Measurements from ENCODE around the gene SLFN14.
"Not testable (repeated sequence)": the region's sequence is repeated elsewhere in the genome, so short reads cannot be mapped to it uniquely, and the experiment has no call there.

The SLFN14 gene

DNA sequence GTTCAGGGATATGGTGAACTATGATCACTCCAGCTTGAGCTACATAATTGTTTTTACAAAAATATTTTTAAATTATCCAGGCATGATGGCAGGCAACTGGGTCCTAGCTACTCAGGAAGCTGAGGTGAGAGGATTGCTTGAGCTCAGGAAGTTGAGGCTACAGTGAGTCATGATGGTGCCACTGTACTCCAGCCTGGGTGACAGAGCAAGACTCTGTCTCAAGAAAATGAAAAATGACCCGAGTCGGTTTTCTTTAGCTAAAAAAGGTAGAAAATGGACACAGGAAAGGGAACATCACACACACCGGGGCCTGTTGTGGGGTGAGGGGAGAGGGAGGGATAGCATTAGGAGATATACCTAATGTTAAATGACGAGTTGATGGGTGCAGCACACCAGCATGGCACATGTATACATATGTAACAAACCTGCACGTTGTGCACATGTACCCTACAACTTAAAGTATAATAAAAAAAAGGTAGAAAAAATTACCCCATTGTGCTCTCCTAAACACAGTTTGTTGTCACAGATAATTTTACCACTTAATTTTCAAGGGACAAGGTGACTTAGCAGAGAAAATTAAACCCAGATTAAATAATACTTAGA lies 38.9 kb downstream of the SLFN14 start:
- DNase-seq (ENCODE audit: low spot score): not testable (repeated sequence)

DNA sequence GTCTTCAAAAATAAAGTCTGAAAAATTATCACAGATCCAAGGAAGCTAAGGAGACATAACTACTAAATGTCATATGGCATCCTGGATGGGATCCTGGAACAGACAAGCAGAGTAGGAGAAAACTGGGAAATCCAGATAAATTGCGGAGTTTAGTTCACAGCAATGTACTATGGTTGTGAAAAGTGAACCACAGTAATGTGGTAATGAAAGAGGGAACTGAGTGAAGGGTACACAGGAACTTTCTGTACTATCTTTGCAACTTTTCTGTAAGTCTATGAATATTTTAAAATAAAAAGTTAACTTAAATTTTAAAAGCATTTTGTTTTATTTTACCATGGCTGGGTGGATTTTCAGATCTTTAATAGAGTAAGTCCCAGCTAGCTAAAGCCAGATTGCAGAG lies 39.5 kb downstream of the SLFN14 start:
- DNase-seq (ENCODE audit: low spot score): no peak

DNA sequence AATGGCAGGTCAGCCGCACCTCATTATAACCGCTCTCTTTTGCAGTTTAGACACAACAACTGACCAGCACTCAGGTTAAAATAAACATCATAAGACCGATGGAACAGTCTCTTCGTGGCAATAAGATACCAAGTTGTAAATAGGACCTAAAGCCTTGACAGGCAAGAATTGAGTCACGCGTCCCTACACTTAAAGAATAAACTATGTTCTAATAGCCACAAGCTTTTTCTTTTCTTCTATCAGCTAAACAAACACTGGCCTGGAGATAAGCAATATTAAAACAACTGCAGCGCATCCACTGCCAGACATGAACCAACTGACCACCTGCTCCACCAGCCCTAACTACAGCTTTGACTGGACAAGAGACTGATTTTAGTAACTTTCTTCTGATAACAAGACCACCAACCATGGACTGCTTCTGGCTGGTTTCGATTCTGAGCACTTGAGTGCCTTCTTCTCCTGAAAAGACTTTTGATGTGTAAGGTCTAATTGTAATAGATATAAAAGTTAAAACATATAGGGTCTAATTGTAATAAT lies 40.6 kb downstream of the SLFN14 start:
- no peak for DNase-seq (ENCODE audit: low spot score)

DNA sequence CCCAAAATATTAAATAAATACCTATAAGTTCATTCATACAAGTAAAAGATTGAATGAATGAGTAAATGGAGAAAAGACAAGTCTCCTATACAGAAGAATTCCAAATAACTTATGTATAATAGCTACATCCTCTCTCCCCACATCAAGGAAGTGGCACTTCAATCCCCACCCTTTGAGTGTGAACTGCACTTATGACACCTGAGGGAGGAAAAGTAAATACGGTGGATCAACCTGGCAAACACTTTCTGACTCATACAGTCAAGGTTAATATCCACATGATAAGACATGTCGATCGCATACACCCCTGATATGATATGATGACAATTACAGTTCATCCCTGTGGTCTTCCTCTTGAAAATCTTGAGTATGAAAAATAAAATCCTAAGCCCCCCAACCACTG lies 41.2 kb downstream of the SLFN14 start:
- DNase-seq (ENCODE audit: low spot score): no peak

DNA sequence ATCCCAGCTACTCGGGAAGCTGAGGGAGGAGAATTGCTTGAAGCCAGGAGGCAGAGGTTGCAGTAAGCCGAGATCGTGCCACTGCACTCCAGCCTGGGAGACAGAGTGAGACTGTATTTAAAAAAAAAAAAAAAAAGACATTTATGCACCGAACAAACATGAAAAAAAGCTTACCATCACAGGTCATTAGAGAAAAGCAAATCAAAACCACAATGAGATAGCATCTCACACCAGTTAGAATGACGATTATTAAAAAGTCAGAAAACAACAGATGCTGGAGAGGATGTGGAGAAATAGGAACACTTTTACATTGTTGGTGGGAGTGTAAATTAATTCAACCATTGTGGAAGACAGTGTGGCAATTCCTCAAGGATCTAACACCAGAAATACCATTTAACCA lies 42.2 kb downstream of the SLFN14 start:
- DNase-seq (ENCODE audit: low spot score): not testable (repeated sequence)

DNA sequence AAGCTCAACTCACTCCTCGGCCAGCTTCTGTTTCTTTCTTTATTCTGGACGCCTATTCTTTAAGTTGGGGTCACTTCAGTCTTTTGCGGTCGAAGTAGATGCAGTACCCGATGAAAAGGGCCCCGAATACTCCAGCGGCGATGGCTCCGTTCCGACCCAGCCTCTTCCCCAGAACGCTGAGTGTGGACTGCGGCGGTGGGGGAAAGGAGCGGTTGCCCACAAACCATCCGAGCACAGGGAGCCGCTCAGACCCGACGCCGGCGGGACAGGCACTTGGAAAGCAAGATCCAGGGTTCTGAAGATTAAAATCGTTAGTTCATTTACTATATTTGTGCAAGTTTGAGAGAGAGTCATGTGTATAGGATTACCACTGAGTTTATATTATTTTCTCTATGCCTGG lies 45.6 kb downstream of the SLFN14 start:
- DNase-seq (ENCODE audit: low spot score): no peak

DNA sequence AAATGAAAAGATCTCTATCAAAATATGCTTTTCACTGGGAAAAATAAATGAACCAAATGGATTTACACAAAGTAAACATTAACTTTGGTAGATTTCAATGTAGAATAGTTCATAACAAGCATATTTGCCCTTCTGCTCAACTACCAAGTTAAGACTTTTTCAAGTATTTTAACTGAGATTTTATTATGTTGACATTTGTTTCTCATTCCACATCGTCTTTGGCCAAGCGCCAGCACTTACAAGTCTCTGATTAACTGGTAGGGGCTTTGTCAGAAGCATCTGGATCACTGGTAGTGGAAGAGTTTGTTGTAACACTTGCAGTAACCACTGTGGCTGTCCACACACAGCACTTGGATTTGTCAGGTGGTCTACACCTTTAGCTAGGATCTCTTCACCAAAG lies 46.1 kb downstream of the SLFN14 start:
- DNase-seq (ENCODE audit: low spot score): no peak

Data from hematopoietic multipotent progenitor cell treated with erythropoietin and hydrocortisone succinate and interleukin-3 and kit ligand, for 17 days (in vitro differentiated cells).